Measurements from ENCODE around the gene MISP.

The MISP gene

GRCh38 chr19:805166-805551, 54.2 kb downstream of the MISP start:
- no peak for TF ChIP-seq ZFX (IDR thresholded peaks at IDR 0.05)
- no peak overlapping the region for H3K27ac ChIP-seq

GRCh38 chr19:805600-806550, 55.0 kb downstream of the MISP start:
- H3K27ac ChIP-seq, result no peak overlapping the region
- TF ChIP-seq ZFX (IDR thresholded peaks at IDR 0.05) (no peak), CTCF (conservative IDR thresholded peaks at IDR 0.05) (no peak)

- H3K27ac ChIP-seq, result no peak overlapping the region
- TF ChIP-seq ZFX (IDR thresholded peaks at IDR 0.05) (no peak), CTCF (conservative IDR thresholded peaks at IDR 0.05) (no peak)
Observed at GRCh38 chr19:806815-807421, 56.0 kb downstream of the MISP start.

- no peak overlapping the region for H3K27ac ChIP-seq
- TF ChIP-seq ZFX (IDR thresholded peaks at IDR 0.05), result no peak
- no peak for TF ChIP-seq CTCF (conservative IDR thresholded peaks at IDR 0.05)
Observed at GRCh38 chr19:807627-808422, 56.9 kb downstream of the MISP start.

- no peak for TF ChIP-seq ZFX (IDR thresholded peaks at IDR 0.05)
- no peak for TF ChIP-seq CTCF (conservative IDR thresholded peaks at IDR 0.05)
- no peak overlapping the region for H3K27ac ChIP-seq
Observed at GRCh38 chr19:808423-808775, 57.5 kb downstream of the MISP start.

- no peak for TF ChIP-seq CTCF (conservative IDR thresholded peaks at IDR 0.05)
- no peak for TF ChIP-seq ZFX (IDR thresholded peaks at IDR 0.05)
- H3K27ac ChIP-seq, result no peak overlapping the region
Observed at GRCh38 chr19:810077-810855, 59.4 kb downstream of the MISP start.

GRCh38 chr19:810883-811489, 60.1 kb downstream of the MISP start:
- TF ChIP-seq CTCF (conservative IDR thresholded peaks at IDR 0.05) (no peak), ZFX (IDR thresholded peaks at IDR 0.05) (no peak)
- no peak overlapping the region for H3K27ac ChIP-seq

All from C4-2B (cell line).